Activated CD4-positive, alpha-beta T cell treated with anti-CD3 and anti-CD28 coated beads, Interleukin-2, amount 10 ng/mL, durations not matched to agents 24 days and 14 days (primary cell): ENCODE data around the gene GPRIN3. TPM values are rescaled to one million over a fixed set of nuclear protein-coding genes. Genes with fewer than 3 reads are reported as not detected.
"Not testable (repeated sequence)": the region's sequence is repeated elsewhere in the genome, so short reads cannot be mapped to it uniquely, and the experiment has no call there.

Experiments used
- DNase-seq: peaks from one replicate; pipeline ENCODE4 v3.0.0; 2022
- H3K27ac Mint-ChIP-seq: one replicate; pipeline ENCODE4 v1.8.0; 2022; ENCODE audit warnings: mild to moderate bottlenecking, mixed read lengths
- H3K27me3 Mint-ChIP-seq: one replicate; pipeline ENCODE4 v1.8.0; 2022; ENCODE audit warnings: mixed read lengths
- H3K36me3 Mint-ChIP-seq: one replicate; pipeline ENCODE4 v1.8.0; 2022; ENCODE audit warnings: low read depth, mild to moderate bottlenecking, mixed read lengths
- H3K4me1 Mint-ChIP-seq: one replicate; pipeline ENCODE4 v1.8.0; 2021; ENCODE audit warnings: mixed read lengths
- H3K4me3 Mint-ChIP-seq: one replicate; pipeline ENCODE4 v1.8.0; 2022; ENCODE audit warnings: mild to moderate bottlenecking, moderate library complexity, mixed read lengths
- H3K9me3 Mint-ChIP-seq: one replicate; pipeline ENCODE4 v1.8.0; 2021; ENCODE audit warnings: mixed read lengths
- intact Hi-C: fragments of 100-400 bp; cut with micrococcal nuclease; formaldehyde crosslinking; loops from one replicate; pipeline ENCODE4 v1.15.1; 2023
- total RNA-seq: library from RNA; stranded (reverse); gene quantifications from 2 replicates; pipeline ENCODE4 v1.2.3, GENCODE V29; 2022

The GPRIN3 gene
- total RNA-seq, 1 donor from 2014 or later = 26.2 TPM

DNA sequence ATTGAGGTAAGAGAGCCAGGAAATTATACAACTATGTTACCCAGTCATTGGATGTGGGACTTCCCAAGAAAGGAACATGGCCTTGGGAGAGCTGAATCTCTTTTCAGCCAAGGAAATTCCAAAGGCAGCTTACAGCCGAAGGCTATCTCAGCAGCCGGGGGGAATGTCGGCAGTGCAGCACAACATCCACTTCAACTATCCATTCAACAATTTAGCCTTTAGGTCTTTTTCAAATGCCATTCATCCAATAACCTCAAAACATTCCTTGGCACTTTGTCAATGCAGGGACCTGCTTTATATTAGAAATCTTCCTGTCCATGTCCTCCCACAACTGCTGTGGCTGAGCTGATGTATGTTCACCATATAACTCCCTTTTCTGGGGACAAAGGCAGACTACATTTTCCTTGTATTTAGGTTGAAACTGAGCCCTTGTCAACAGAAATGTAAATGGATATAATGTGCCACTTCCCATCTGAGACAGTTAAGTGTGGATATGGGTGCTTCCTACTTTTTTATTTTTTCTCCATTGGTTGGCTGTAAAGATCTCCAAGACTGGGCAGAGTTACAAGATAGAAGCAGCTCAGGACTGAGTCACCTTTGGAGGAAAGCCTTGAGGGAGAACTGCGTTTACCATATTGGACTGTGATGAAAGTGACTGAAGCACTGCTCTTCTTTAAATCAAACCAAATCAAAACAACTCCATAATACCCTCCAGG, 94.8 kb downstream of the GPRIN3 start:
- Mint-ChIP-seq H3K4me1 (no peaks in the 10 kb centered on the region), H3K27me3 (peaks cover 14% of the 10 kb centered on the region), H3K4me3 (no peak overlapping the region), H3K9me3 (peaks cover 8% of the 10 kb centered on the region), H3K36me3 (no peaks in the 10 kb centered on the region), H3K27ac (no peak overlapping the region)
- intact Hi-C loops = no loop called here
- no peak for DNase-seq

DNA sequence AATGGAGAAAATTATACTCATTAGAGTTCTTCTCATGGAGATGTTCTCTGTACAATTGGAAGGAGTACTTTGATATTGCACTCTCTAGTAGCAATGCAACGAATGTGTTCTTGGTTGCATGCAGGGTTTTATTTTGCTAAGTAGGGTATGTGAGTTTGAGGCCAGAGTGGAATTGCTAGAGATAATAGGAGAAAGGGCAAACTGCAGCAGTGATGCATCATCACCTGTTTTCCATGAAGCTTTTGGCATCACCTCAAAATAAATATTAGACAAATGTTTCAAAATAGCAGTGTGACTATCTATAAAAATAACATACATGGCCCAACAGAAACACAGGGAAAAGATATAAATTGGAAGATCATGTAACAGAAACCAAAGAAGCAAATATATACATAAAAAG, 103.0 kb downstream of the GPRIN3 start:
- Mint-ChIP-seq H3K4me3 (no peak overlapping the region), H3K27ac (no peak overlapping the region), H3K9me3 (peaks cover 8% of the 10 kb centered on the region), H3K36me3 (no peaks in the 10 kb centered on the region), H3K27me3 (peaks cover 9% of the 10 kb centered on the region), H3K4me1 (no peaks in the 10 kb centered on the region)
- intact Hi-C loops = no loop called here
- no peak for DNase-seq

DNA sequence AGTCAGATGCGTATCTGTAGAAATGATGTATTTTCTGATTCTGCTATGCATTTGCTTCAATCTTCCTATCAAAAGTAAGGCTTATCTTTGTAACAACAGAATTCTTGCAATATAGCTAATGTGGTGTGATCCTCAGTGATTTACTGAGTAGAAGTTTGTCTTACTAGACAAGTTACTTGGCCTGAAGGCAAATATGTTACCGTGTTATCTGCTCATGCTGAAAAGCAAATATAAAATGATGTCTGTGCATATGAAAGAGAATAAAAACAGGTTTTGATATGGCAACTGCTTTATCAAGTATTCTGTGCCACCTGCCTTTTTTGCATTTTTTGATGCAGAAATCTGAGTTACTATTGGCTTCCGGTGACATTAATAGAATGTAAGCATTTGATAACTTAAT, 103.7 kb downstream of the GPRIN3 start:
- intact Hi-C loops = no loop called here
- H3K36me3 Mint-ChIP-seq = no peaks in the 10 kb centered on the region
- DNase-seq = no peak
- H3K4me3 Mint-ChIP-seq = no peak overlapping the region
- H3K27me3 Mint-ChIP-seq = peaks cover 9% of the 10 kb centered on the region
- no peak overlapping the region for H3K27ac Mint-ChIP-seq
- peaks cover 8% of the 10 kb centered on the region for H3K9me3 Mint-ChIP-seq
- no peaks in the 10 kb centered on the region for H3K4me1 Mint-ChIP-seq

DNA sequence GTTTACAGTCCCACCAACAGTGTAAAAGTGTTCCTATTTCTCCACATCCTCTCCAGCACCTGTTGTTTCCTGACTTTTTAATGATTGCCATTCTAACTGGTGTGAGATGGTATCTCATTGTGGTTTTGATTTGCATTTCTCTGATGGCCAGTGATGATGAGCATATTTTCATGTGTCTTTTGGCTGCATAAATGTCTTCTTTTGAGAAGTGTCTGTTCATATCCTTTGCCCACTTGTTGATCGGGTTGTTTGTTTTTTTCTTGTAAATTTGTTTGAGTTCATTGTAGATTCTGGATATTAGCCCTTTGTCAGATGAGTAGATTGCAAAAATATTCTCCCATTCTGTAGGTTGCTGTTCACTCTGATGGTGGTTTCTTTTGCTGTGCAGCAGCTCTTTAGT, 108.2 kb downstream of the GPRIN3 start:
- DNase-seq, H3K4me1 Mint-ChIP-seq, H3K9me3 Mint-ChIP-seq, H3K27me3 Mint-ChIP-seq, H3K36me3 Mint-ChIP-seq, intact Hi-C loops, H3K27ac Mint-ChIP-seq, H3K4me3 Mint-ChIP-seq: not testable (repeated sequence)

DNA sequence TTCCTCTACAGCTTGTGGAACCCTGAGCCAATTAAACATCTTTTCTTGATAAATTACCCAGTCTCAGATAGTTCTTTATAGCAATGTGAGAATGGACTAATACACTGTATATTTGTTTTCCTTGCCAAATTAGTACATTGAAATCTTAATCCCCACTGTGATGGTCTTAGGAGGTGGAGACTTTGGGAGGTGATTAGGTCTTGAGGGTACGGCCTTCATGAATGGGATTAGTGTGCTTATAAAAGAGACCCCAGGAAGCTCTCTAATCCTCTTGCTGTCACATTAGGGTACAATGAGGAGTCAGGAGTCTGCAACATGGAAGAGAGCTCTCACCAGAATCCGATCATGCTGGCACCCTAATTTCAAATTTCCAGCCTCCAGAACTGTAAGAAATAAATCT, 109.7 kb downstream of the GPRIN3 start:
- no peaks in the 10 kb centered on the region for H3K36me3 Mint-ChIP-seq
- no peak overlapping the region for H3K27ac Mint-ChIP-seq
- intact Hi-C loops = no loop called here
- DNase-seq = no peak
- H3K9me3 Mint-ChIP-seq = no peaks in the 10 kb centered on the region
- H3K4me3 Mint-ChIP-seq = no peak overlapping the region
- H3K27me3 Mint-ChIP-seq = peaks cover 12% of the 10 kb centered on the region
- H3K4me1 Mint-ChIP-seq = no peaks in the 10 kb centered on the region

DNA sequence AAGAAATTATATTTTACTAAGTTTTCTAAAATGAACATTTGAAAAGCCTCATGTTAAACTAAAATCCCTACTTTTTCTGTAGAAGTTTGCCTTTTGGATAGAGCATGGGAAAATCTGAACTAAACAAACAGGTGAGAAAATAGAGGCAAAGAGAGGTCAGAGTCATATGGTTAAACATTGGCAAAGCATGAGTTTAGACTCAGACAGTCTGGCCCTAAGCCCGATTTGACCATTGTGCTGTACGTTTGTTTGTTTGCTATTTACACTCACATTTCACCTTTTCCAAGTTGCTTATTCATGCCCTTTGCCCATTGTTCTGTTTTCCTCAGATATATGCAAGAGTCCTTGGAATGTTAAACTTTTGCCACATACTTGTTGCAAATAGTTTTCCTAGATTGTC, 110.9 kb downstream of the GPRIN3 start:
- H3K27ac Mint-ChIP-seq = no peak overlapping the region
- H3K9me3 Mint-ChIP-seq = no peaks in the 10 kb centered on the region

DNA sequence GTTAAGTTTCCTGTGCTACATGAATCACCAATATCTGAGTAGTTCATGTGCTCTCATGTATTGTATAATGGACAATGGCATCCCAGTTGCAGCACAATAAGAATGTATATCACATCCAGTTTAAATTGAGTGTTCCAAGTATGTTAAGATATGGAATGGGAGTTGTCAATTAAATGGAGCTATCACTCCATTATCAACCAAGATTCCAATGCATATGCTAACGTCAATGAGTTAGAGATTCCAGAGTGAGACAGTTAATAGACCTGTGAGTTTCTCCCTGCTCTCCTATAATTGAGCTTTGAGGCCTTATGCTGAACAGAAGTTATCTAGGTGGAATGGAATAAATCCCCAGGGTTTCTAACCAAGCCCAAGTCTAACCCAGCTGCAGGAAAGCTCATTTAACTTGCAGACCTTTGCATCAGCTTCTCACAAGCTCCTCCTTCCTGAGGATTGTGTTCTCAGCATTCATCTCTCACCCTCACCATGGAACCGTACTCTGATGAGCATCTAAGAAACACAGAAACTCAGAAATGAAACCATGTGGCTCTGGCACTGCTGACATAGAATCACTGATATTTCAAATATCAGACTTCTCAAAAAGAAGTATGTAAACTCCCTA, 111.4 kb downstream of the GPRIN3 start:
- intact Hi-C loops = no loop called here
- H3K36me3 Mint-ChIP-seq = no peaks in the 10 kb centered on the region
- no peaks in the 10 kb centered on the region for H3K4me1 Mint-ChIP-seq
- H3K4me3 Mint-ChIP-seq = no peak overlapping the region
- DNase-seq = no peak
- H3K9me3 Mint-ChIP-seq = no peaks in the 10 kb centered on the region
- H3K27me3 Mint-ChIP-seq = peaks cover 12% of the 10 kb centered on the region
- H3K27ac Mint-ChIP-seq = no peak overlapping the region

More for the DNA sequence above, 110.9 kb downstream of the GPRIN3 start:
- intact Hi-C loops = no loop called here
- no peak for DNase-seq
- no peaks in the 10 kb centered on the region for H3K4me1 Mint-ChIP-seq
- no peaks in the 10 kb centered on the region for H3K36me3 Mint-ChIP-seq
- H3K4me3 Mint-ChIP-seq = no peak overlapping the region
- H3K27me3 Mint-ChIP-seq = peaks cover 12% of the 10 kb centered on the region

DNA sequence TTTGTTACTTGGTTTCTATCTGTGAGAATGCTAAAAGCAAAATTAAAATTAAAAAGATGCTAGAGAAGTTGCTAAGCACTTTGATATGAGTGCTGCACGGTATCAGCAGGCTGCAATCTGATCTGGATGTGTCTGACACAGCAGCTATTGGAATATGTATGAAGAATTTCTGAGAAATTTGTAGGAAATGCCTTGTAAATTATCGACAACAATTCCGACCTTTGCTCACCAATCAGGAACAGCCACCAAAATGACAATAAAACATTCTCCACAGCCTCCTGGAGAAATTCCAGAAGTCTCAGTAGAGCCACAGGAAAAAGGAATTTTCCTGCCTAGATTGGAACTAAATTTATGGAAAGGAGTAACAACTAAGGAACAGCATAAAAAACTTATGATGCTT, 113.8 kb downstream of the GPRIN3 start:
- no peak overlapping the region for H3K27ac Mint-ChIP-seq
- peaks cover 21% of the 10 kb centered on the region for H3K27me3 Mint-ChIP-seq
- no peaks in the 10 kb centered on the region for H3K36me3 Mint-ChIP-seq
- no peaks in the 10 kb centered on the region for H3K4me1 Mint-ChIP-seq
- no peak for DNase-seq
- H3K4me3 Mint-ChIP-seq = no peak overlapping the region
- intact Hi-C loops = no loop called here
- H3K9me3 Mint-ChIP-seq = no peaks in the 10 kb centered on the region

Other genes with a start within 250 kb of the GPRIN3 start
- gene TIGD2, start 196.3 kb downstream of the GPRIN3 start, total RNA-seq = 2.6 and 3.5 TPM in 2 replicates